Right renal pelvis (tissue), 4 donors: ENCODE measurements around the gene LSM6. TPM values are rescaled to one million over a fixed set of nuclear protein-coding genes. Genes with fewer than 3 reads are reported as not detected.

Experiments
- DNase-seq, 4 donors: peaks; one replicate each; pipeline ENCODE4 v3.0.0-alpha.2; 2013; ENCODE audit warnings: low read depth in 4 of 4, low spot score in 3 of 4, missing footprints in 1 of 4
- polyA plus RNA-seq, 4 donors: library from polyadenylated mRNA; unstranded; fragments of 120-200 nt; gene quantifications; one replicate each; pipeline ENCODE4 v1.2.1, GENCODE V29; 2013; ENCODE audit not compliant: insufficient read length in 4 of 4

Gene LSM6
- polyA plus RNA-seq, 4 donors: 57.5 to 66.3 (median 60.0) TPM

DNA sequence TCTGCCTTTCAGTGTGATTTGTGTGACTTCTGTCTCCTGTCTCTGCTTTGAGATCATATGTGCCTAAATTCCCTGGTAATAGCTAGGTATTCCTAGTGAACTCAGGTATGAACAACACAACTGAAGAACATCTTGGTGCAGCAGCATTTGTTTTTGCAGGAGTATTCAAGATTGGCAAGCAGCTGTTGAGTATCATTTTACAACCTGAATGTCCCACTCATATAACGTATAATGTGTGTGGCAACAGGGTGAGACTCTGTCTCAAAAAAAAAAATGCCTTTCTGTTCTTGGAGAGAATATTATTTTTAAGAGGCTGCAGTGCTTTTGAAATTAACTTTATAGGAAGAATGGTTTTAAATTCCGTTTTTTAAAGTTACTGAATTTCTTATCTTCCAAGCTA is 7.7 kb downstream of the LSM6 start:
- DNase-seq: no peak

DNA sequence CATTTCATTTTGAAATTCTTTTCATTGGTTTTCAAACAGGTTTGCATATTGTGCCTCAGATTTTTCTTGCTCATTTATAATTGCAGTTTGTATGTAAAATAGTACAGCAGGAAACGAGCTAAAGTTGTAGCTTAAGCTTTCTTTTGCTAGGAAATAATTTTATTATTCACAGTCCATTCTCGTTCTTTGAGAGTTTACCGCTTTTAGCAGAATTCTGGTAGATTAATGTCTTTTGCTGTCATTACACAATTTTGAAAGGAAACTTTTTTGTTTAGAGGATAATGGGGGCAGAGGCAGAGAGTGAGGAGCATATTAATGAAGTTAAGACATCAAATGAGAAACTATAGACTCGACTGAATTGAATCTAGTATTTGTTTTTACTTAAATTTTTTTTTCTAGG is 10.5 kb downstream of the LSM6 start:
- DNase-seq: no peak

DNA sequence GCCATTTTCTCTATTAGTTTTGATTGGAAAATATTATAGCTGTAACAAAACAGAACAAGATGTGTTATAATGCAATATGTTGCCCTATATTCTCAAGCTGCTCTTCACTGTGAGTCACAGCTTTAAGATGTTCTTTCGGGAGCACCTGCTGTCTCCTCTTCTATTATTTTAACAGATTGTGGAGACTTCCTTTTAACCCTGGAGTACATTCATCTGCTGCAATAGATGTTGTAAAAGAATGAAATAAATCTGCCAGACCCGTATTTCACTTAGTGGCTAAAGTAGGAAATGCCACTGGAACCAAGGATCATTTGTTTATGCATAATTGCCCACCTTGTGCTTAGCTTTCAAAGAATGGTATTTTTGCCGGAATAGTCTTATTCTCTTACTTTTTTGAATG is 11.1 kb downstream of the LSM6 start:
- DNase-seq: no peak

DNA sequence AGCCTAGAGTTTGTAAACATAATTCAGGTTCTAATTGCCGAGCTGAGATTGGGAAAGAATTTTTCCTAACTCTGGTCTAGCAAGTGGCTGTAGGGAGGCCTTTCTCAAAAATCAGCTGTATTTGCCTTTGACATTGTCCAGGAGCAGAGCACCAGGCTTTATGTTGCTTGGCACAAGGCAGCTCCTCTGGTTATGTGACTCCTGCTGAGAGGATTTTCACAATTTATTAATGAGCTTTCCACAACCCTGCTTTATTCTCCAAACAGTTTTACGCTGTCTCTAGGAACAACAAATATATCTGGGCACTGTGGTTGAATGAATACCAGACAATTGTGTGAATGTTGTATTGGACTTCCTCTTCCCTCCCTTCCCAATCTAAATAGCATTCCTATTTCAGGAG is 14.9 kb downstream of the LSM6 start:
- DNase-seq: no peak

DNA sequence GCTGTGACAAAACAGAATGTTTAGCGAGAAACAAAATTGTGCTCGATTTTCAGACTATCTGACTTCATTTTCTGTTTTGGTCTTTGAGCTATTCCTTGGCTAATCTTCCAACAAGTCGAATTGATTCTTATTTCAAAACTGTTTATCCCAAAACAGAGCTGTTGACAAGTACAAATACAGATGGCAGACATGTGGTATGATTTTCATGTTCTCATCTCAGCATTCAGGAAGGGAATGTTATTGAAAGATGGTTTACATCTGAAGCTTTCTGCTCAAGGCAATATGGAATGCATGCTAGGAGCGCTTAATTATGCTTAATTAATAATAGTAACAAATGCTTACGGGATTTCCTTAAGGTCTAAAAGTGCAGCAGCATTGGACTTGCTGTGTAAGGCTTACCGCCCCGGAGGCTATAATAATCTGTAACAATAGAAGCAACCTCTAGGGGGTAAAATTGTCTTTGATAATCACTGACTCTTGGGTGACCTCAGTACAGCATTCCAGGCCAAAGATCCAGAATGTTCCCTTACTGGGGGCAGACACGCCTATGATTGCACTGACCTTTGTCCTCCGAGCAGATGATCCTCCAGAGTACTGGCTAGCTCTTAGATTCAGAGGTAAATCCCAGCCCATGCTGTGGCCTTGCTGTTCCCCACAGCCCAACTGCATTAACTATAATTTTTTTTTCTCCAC is 16.4 kb downstream of the LSM6 start:
- DNase-seq: no peak

DNA sequence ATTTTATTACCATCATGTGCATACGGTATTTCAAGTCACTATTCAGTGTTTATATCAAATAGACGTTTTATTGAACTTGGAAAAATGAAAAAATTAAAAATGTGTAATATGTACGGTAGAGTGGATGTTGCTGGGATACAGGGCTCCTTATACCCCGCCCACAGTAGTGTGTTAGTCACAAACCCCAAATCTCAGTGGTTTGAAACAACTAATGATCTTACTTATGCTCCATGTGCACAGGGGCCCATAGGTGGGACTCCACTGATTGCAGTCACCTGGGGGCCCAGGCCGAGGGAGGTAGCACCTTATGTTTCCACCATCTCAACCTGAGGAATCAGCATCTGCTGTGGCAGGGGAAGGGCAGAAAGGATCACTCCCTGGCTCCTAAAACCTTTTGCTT is 18.1 kb downstream of the LSM6 start:
- DNase-seq: no peak

DNA sequence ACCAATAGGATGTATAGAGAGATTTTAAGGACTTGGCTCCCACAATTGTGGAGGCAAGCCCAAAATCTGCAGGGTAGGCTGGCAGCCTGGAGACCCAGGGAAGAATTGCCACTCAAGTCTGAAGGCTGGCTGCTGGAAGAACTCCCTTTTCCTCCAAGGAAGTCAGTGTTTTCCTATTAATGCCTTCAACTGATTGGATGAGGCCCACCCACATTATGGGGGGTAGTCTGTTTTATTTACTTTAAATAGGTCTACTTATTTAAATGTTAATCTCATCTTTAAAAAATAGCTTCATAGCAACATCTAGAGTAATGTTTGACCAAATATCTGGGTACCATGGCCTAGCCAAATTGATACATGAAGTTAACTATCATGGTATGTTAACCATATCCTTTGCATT is 18.7 kb downstream of the LSM6 start:
- DNase-seq: no peak

DNA sequence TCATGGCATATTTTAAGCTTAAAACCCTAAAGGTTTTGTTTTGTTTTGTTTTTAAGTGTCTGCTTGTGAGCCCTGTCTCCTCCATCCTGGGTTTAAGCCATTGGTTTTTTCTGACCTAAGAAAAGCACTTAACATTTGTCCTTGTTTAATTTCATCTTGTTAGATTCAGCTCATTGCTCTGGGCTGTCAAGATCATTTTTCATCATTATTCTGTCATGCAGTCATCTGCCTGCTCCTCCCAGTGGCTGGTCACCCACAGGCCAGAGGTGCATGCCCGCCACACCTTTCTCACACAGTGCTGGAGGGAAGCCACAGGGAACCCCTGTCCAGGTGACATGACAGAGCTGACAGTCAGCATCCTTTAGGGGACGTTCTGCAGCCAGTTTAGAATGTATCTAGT is 27.1 kb downstream of the LSM6 start:
- DNase-seq: no peak

DNA sequence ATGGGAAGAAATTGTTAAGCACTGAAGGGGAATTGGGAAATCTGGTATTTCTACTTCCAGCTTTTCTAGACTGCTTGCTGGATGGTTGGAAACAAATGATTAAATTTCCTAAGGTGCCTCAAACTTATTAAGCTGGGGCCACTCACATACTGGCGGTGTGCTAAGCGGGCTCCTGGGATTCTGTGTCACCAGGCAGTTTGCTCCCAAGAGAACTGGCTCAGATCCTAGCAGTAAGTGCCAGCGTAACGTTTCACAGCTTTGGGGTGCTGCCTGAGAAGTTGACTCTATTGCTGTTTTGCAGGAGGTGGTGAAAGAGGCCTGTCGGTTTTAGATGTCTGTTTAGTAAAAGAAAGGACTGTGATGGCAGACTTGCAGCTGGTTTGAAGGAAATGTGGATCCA is 31.9 kb downstream of the LSM6 start:
- DNase-seq: no peak

DNA sequence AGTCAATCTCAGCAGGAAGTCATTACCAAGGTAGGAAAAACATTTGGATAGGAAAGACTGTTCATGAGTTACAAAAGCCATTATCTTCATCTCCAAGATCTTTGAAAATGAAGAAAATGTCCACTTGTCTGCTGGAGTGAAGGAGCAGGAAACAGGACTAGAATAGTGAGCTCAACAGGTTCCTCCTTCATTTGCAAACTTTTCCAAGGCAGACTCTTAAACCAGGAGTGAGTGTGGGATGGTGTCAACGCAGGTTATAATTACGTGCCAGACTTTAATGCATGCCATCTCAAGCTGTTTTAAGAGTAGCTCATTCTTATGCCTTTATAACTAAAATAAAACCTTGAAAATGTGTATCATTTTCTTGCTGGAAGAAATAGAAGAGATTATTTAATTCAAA is 35.4 kb downstream of the LSM6 start:
- DNase-seq: no peak

DNA sequence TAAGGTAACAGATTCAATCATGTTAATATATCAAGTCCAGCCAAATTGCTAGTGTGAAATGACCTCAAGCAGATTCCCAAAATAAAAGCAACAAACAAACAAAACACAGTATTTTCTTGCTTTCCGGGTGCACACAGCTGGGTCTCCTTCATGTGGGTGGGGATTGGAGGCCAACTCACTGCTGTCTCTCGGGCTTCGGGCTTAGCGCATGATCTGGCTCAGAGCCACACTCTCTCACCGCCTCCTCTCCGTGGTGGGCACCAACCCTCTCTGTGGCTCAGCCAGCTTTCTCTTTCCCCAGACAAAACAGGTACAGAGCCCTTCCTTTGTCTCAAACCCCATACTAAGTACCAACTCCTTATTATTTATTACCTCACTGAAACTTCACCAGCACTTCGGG is 35.9 kb downstream of the LSM6 start:
- DNase-seq: no peak

DNA sequence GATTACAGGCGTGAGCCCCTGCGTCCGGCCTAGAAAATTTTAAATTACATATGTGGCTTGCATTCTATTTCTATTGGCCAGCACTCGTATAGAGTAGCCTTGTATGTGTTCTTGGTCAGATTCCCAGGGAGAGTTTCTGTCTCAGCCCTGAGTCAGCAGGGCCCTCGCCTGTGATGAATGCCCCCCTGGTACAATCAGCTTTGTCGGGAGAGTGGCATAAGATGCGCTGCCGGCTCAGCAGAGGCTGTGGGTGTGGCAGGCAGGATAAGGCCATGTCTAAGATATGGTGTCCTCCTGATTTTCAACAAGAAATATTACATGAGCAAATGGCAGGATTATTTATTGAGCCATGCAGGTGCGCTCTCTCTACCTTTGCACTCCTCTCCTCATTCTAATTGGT is 37.3 kb downstream of the LSM6 start:
- no peak for DNase-seq

DNA sequence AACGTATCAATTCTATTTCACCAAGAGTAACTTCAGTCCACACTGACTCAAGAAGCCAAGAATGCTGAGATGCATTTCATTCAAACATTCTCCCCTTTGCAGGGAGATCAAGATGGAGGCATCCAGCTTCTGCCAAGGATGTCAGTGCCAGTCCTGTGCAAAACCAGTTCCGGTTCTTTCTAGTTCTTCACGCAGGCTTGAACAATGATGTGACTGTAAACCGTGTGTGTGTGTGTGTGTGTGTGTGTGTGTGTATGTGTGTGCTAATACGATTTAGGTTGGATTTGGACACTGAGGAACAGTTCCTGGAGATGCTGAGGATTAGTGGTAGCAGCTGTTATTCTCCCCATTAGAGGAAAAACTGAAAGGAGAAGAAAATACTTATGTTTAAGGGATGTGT is 38.7 kb downstream of the LSM6 start, which contains the start of gene REELD1:
TSS of gene REELD1 (plus strand) at position 301 of the 400 bp plus-strand sequence. CDS start 2,415 bp downstream, outside the sequence.
- no peak for DNase-seq

DNA sequence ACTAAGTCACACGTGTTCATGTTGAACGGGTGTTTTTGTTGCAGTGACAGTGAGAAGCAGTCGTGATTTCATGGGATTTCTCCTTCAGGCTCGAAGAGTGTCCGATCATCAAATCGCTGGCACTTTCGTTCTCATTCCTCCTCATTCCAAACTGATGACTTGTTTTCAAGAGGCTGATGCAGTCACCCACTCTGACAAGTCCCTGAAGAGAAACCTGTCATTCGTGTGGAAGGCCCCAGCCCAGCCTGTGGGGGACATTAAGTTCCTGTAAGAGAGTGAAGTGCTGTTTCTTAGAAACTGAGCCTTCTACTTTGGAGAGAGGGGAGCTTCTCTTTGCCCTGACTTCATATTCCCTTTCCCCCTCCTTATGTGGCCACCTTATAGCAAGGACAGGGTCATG is 46.8 kb downstream of the LSM6 start:
- no peak for DNase-seq

DNA sequence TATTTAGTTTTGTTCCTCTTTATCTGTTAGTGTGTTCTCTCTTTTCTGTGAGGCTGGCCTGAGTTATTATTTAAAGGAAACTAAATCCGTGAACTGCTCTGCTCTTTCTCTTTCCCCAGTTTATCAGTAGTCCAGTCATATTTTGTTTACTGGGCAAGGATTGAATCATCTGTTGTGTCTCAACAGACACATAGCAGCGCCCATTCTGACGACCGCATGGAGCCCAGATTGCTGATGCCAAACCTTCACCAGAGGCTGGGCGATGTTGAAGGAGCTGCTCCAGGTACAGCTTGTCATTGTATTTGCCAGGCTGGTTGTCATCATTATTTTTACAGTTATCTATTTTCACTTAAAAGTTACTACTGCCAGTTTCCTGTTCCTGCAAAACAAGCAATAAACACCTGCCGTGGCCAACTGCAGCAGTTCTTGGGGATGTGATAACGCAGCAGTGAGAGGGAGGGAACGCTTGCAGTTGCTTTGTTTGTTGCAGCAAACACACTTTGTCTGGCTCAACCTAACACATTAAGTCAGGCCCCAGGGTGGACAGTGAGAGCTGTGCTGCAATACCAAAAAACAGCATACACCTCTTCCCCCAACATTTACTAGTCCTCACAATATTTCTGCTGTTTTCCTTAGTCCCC is 48.9 kb downstream of the LSM6 start:
- DNase-seq: no peak

DNA sequence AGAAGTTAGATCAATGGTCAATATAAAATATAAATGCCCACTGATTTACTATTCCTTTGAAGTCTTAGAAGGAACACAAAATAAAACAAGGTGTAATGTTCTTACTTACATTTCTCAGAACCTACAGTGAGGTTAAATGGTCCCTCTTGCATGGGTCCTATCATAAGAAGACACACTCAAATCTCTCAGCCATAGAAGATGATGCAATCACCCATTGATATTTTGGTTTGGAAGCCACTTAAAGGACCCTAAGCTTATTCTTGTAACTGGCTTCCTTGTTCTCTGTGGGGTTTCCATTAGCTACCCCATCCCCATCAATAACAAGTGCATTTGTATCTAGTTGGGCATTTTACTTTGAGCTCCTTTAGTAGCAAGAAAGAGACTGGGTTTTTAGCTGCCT is 53.9 kb downstream of the LSM6 start:
- DNase-seq: no peak

DNA sequence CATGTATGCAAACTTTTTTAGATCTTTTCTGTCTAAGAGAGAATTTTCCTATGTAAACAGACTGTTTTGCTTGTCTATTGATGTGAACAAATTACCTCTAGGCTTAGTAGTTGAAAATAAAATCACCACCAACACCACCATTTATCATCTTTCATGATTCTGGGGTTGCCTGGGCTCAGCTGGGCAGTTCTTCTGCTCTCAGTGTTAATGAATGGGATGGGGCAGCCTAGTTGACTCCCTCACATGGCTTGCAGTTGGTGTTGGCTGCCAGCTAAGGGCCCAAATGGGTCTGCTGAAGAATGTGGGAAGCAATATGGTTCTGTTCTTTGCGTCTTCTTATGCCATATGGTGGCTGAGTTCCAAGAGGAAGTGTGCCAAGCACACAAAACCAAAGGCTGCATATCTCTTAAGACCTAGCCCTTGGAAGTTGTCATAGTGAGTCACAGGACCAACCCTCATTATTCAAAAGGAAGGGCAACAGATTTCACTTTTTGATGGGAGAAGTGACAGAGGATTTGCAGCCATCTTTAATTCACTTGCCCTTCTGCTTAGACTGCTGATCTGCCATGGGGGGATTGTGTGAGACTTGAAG is 56.7 kb downstream of the LSM6 start:
- DNase-seq: no peak

DNA sequence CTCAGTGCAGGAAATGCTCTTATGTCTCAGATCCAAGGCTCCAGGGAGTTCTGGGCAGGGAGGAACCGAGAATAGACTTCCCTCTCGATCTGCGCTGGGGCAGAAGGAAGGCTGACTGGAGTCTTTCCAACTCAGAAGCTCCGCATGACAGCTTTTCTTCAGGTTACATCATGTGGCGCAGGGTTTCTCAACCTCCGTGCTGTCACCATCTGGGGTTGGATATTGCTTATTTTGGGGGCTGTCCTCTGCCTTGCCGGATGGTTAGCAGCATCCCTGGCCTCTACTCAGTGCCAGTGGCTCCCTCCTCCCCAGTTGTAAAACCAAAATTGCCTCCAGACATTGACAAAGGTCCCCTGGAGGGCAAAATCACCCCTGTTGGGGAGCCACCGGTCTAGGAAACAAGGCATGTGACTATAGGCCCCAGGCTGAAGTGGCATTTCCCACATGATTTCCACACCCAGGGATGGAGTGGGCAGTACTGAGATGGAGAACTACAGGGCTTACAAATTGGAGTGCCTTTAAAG is 60.2 kb downstream of the LSM6 start:
- DNase-seq: no peak

DNA sequence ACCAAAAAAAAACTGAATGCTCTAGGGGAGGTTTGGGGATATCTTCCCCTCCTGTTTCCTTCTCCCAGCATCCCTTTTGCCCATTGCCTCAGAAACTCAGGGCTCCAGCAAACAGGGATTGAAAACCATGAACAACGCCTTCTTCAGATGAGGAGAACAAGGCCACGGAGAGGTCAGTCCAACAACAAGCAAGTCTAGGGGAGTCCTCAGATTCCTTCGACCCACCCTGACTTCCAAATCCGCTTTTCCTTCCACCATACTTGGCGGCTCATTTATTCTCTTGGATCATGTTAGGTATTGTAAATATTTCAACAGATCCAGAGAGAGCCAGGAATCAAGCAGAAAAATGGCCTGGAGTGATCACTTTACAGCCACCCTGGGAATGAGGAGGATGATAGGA is 60.7 kb downstream of the LSM6 start:
- no peak for DNase-seq

DNA sequence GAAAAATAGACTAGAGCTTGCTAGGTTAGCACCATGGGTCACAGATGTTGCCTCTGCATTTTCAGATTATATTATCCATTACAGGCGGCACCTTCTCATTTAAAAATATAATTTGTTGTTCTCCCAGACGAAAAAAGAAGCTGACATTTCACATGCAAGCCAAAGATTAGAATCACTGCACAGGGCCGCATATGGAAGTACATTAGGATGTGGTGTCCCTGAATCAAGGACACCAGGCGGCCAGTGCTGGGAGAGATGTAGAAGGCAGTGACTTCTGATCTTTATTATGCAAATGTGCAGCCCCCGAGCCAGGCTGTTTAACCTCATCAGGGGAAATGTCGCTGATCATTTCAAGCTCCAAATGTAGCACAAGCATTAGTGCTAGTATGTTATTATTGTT is 61.6 kb downstream of the LSM6 start:
- DNase-seq: no peak

DNA sequence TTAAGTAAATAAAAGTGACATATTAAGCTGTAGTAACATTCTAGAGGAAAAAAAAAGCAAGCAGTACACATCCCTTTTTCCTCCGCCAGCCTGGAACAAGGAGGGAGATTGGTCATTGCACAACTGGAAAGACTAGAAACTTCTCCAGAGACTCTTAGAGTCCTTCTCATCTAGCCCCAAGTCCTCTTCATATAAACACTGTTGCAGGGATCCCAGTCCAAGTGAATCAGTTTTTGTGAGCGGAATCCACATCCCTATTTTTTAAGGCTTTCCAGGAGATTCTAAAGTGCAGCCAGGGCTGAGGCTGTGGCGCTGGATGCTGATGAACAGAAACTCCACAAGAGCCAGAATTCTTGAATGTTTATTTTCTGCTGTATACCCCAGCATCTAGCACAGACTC is 62.6 kb downstream of the LSM6 start:
- no peak for DNase-seq
